Activated T-cell treated with anti-CD3 and anti-CD28 coated beads, Interleukin-2, amount 50 U/mL, for 1 hour (primary cell): ENCODE results near the gene SPACA9.

Source experiments
- DNase-seq: peaks from one replicate; pipeline ENCODE4 v3.0.0-alpha.2; 2020

The SPACA9 gene

DNA sequence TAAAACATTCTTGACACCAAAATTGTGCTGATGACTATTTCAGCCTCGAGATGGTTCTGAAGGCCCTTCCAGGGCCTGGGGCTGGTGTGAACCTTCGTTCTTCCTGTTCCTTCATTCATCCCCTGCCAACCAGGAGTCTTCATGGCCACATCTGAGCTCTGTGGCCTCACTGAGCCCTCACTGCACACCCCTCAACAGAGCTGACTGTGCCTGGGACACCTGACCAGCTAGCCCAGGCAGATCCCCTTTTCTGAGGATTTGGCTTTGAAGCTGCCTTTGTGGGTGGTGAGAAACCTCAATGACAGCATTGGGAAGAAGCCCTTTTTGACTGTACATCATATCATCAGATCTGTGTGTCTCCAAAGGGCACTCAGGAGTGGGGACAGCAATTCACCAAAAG, 14.4 kb upstream of the SPACA9 start:
- DNase-seq: no peak

DNA sequence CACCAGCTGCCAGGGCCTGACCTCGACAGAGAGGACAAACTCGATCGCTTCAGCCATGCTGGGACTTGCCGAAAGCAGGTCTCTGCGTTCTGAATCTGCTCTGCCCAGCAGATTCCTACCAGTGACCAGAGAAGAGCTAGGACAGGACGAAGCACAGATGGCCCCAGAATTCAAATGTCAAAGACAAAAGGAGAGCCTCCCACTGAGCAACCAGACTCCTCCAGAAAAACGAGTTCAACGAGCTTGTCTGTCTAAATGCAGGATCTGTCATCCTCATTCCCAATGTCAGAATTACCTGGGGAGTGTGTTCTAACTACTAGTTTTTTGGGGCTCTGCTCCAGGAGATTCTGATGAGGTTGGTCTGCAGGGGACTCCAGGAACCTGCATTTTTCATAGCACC, 14.0 kb upstream of the SPACA9 start:
- DNase-seq: no peak

DNA sequence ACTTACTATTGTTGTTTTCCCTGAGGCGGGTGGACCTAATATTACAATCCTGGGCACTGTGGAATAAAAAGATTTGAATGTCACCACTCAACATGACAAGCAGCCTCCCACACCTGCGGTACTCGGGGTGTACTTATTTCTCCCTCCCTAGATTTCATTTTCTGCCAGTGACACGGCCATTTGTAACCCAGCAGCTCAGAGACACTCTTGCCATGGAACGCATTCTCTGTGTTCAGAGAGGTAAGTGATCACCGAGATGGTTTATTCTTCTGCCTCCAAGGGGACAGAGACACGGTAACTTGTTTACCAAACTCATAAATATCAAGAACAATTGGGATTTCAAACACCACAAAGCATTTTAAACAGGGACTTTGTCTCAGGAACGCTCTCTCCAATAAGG, 11.8 kb upstream of the SPACA9 start:
- DNase-seq: no peak

DNA sequence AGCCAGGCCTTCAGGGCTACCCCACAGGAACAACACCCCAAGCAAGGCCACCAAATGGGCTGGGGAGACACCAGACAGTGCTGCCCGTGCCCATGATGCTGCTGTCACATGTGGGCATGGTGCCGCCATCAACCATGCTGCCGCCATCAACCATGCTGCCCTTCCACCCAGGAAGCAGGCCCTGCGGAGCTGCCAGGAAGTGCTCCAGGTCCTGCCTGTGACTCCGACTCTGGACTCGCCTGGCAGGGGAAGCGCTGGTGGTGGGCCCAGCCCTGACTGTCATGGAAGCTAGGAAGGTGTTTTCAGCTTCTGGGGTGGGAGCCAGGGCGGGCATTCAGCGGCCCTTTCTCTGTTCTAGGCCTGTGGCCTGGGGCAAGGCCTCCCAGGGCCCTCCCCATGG, 9.4 kb upstream of the SPACA9 start:
- no peak for DNase-seq

DNA sequence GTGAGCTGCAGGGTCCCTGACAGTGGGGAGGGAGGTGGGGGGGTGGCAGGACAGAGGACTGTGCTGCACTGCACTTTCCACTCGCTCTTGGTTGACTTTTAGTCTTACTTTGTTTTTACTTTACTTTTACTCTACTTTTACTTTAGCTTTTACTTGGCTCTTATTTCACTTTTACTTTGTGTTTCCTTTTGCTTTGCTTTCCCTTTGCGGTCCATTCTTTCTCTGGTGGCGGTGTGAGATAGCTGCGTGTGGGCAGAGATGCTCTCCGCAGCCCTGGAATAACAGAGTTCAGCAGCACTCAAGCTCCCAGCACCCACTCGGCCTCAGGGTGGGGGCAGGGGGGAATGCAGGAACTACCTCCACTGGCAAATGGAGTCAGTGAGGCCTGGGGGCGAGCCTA, 5.3 kb upstream of the SPACA9 start:
- DNase-seq: no peak

DNA sequence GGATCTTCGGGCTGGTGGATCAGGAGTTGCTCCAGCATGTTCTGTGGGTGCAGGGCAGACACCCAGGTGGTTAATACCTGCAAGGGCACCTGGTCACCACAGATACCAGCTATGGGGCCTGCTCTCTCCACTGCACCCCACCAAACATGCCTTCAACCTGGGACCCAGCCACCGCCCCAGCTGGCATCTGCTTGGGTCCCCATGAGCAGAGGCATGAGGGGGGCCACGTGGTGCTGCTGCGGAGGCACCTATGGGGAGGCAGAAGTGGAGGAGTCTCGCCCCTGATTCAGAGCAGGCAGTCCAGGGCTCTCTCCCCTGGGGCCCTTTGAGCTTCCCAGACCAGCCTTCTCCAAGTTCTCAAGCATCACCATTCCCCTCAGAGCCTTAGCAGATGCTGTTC, 3.5 kb upstream of the SPACA9 start:
- no peak for DNase-seq

DNA sequence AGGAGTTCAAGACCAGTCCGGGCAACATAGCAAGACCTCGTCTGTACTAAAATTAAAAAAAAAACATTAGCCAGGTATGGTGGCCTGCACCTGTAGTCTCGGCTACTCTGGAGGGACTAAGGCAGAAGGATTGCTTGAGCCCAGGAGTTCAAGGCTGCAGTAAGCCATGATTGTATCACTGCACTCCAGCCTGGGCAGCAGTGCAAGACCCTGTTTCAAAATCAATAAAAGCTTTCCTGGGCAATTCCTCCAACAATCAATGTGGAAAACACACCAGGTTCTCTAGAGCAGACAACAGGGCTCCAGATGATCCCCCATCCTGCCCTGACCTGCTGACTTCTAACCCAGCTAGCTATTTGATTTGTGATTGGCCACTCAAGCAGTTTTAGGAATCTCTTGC, 1.8 kb upstream of the SPACA9 start:
- no peak for DNase-seq

DNA sequence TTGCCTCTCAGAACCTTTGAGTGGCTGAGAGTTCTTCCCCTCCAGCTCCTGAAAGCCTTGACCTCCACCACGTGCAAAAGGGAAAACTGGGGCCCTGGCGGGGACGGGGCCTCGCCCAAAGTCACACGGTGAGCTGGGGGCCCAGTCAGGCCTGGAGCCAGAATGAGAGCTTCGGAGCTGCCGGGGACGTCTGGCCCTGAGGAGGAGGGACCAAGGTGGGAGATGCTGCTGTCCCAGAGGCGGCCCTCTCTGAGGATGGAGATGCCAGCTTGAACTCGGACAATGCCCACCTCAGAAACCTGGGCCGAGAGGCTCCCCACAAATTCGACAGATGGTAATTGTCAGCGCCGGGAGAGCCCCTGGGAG, 1.3 kb upstream of the SPACA9 start:
- DNase-seq: no peak

DNA sequence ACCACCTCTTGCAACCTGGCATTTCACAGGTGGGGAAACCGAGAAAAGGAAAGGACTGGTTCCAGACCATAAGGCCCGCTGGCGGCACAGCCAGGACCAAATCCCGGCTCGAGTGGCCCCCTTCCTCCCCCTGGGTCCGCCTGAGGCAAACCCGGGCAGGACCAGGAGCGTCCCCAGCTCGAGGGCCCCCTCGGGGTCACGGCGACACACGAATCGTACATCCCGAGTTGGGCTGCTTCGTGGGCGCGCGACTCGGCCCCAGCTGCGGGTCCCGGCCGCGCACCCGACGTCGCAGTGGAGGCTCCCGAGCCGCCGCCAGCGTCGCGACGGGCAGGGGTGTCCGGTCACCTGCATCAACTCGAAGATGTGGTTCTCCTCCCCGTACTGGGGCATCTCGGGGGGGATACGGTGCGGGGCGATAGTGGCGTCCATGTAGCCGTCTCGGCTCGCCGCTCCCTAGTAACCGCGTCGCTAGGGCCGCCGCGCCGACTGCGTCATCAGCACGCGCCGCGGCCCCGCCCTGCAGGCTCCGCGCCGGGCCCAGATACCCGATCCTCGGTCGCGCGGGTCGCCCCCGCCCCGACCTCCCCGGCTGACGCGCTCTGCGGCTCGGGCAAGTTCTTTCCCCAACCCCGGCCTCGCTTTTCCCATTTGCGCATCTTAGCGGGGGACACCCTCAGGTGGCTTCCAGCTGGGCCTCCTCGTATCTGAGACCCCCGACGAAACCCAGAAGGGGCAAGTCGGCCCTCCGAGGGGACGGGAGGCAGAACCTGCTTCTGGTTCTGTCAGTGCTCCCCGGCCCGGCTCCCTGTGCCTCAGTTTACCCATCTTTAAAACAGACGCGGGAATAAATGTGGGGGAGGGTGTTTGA, 639 bp upstream of the SPACA9 start, which contains the start of gene AK8:
AK8 (minus strand) TSS at position 461 of the 871 bp plus-strand sequence; CDS start at position 432, 29 bp downstream.
- DNase-seq: peak; percentile 84

DNA sequence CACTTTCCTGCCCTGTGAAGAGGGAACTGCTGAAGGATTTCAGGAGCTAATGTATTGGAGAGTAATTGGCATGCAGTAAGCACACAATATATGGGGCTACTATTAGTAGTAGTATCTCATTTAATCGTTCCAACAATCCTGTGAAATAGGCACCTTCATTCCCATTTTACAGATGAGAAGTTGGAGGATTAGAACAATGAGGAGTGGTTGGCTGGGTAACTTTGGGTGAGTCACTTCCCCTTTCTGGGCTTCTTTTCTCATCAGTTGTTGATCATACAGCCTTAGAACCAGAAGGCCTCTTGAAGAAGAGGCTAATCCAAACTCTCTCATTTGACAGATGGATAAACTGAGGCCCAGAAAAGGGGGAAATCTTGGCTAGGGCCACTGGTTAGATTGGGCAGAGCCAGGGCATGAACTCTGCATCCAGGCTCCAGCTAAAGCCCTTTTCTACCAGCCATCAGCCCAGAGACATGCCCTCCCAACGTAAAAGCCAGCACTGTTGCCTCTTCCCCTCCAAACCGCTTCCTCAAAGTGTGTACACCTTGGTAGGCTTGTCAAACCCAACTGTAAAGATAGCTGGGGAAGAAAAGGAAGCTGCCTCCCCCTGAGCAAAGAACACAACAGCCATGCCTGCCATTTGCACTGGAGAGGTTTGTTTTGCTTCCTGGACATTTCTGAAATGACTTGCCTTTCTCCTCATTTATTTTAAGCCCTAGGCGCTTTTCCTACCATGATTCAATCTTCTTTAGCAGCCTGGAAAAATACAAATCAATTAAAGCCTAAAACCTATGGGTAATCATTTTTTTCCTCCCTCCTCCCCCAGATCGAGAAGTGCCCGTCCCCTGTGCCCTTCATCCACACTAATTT, 992 bp downstream of the SPACA9 start:
- no peak for DNase-seq

DNA sequence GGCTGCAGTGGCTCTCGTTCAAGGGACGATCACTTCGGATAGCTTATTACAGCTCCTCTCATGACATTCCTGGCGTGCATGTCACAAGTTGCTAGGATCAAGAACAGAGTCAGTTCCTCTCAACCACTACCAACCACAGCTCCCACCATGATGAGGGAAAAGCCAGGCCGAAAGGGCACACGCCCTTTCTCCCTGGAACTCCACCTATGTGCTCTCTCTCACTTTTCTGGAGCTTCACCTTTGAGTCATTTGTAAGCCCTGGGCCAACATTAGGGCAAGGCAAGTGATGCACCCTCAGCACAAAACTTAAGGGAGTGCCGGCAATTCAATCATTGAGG, 1.6 kb downstream of the SPACA9 start:
- DNase-seq: no peak

DNA sequence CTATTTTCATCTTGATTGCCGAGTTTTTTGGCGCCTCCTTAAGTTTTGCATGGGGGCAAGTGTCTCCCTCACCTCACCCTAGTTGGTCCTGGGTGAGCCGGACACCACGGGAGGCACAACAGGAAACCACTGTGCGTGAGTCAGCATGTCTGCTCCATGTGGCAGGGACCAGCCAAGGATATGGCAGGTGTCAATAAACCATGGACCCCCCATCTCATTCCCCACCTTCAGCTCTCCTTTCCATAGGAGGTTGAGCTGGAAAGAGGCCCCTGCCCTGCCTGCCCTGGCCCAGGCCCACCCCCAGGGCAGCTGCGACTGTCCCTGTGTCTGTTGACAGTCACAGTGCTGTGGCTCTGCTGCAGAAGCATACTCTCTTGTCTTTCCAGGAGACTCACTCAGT, 3.1 kb downstream of the SPACA9 start:
- DNase-seq: no peak

DNA sequence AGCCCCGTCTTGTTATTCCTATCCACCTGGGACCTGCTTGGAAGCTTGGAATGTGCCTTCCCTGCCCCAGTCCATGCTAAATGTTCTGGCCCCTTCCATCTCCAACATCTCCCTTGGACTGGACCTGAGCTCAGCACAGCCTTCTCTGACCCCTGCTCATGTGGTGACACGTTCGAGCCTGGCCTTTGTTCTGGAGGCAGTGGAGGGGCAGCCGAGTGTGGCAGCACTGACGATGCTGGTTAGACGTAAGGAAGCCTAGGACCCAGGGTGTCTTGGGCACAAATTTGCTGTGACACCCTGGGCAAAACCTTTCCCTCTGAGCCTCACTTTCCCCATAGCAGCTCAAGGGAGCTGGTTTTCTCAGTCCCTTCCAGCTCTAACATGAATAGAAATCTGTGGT, 3.9 kb downstream of the SPACA9 start:
- DNase-seq: no peak

DNA sequence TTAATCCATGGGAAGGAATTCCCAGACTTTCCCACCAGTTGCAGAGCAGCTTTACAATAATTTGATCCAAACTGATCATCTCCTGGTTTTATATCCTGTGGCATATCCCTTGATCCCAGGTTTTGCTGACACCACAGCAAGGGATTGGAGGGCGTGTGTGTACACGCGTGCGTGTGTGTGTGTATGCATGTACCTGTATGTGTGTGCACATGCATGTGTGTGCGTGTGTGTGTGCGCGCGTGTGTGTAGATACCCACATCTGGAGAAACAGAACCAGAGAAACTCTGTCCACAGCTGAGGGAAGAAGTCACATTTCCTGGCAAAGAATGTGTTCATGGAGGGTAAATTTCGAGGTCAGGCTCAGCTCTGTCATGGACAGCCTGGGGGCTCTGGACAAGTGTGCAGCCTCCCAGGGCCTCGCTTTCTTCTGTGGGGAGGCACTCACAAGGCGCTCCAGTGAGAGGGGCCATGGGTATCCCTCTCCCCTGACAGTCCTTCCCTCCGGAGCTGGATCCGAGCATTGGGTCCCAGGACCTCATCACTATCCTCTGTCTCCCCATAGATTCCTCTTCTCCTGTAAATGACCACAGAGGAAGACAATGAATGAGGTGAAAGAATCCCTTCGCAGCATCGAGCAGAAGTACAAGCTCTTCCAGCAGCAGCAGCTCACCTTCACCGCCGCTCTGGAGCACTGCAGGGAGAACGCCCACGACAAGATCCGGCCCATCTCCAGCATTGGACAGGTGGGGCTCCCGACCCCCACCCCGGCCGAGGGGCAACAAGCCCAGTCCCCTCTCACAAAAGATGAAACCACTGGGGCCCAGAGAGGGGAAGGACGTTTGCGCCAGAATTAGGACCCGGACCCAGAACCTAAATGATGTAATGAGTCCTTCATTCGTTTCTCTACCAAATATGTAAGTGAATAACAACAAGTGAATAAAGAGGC, 4.9 kb downstream of the SPACA9 start:
- no peak for DNase-seq

DNA sequence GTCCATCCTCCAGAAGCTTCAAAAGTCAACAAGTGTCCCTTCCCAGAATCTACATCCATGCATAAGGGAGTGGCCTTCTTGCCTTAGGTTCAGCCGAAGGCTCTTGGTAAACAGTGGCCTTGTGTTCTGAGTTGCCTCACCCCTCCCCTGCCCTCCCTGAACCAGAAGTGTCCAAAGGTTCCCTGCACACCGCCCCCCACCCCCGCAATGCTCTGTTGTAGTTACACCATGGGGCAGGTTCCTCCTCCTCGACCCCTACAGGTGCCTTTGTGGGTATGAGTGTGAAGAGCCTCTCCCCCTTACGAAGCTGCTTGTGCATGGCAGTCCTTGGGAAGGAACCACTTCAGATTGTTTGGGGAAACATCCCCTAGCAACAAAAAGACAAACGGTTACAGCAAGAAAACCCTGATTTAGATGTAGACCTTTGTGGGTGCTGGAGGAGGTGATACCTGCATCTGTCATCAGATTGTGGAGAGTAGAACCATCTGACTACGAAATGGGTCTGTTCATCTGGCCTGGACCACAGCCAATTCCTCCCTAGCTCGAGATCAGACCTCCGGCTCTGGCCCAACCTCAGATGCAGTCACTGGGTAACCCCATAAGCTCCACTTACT, 7.1 kb downstream of the SPACA9 start:
- no peak for DNase-seq

DNA sequence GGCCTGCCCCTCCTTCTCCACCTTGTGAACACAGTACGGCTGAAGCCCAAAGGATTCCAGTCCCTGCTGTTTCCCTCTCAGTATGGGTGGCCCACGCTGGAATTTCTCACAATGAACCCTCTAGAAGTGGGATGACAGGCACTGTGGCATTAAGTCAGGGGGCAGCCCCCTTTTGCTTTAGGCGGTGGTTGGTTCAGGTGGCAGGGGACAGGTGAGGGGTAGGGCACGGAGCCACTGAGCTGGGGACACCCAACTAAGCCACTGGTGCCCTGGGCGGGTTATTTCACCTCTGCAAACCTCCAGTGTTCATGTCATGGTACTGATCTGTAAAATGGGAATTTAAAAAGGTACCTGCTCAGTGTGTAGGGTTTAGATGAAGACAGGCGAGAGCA, 7.6 kb downstream of the SPACA9 start:
- DNase-seq: no peak

DNA sequence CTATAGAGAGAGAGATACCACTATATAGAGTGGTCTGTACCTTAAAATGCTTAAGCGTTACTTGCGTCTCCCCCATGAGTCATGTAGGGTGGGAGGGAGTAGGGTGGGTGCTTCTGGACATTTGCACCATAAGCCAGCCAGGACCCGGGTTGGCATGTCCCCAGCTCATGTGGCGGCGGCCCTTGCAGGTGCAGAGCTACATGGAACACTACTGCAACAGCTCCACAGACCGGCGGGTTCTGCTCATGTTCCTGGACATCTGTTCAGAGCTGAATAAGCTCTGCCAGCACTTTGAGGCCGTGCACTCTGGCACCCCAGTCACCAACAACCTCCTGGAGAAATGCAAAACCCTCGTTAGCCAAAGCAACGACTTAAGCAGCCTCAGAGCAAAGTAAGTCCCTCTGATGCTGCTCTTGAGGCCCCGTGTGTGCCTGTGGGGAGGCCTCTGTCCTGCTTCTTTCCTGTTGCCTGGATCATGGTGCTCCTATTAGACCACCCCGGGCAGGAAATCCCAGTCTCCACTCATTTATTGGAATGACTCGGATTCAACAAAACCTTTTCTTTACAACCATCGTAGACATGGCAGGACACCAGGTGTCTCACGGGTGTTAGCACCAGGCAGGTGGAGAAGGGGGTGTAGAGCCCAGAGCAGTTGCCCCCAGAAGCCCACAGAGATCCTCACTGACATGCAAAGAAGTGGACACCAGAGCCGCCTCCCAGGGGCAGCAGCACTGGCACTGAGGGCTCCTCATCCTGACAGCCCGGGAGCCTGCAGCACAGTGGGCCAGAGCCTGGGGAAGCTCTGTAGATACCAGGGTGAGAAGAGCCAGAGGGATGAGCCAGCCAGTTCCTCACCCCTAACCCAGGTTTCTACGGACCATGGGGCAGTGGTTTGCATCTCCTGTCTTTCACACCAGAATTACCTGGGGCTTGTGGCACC, 8.8 kb downstream of the SPACA9 start:
- no peak for DNase-seq

DNA sequence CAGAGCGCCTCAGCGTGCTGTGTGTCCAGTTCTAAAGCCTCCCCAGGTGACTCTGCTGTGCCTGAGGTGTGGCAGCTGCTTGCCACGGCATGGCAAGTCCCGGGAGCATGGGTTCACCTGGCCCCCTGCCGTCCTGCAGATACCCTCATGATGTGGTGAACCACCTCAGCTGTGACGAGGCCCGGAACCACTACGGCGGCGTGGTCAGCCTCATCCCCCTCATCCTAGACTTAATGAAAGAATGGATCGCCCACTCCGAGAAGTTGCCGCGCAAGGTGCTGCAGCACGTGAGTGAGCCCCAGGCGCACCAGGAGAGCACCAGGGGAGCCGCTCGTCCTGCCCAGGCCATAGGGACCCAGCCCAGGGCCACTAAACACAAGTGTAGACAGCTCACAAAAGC, 9.5 kb downstream of the SPACA9 start:
- no peak for DNase-seq

DNA sequence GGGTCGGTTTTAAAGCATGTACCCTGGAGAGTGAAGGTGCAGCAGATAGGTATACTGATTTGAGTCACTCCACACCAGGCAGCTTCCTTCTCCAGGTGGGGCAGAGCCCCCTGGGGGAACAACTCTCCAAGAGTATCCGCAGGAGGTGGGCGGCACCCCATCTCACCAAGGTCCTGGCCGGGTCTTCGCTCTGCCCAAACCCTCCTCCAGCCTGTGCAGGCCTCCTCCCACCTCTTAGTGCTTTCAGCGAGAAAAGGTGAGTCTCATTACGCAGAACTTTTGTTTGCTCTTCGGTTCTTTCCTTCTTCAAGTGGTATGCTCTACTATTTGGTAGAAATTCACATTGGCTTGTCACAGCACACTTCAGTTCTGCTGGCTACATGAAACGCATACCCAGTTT, 13.7 kb downstream of the SPACA9 start:
- DNase-seq: no peak

DNA sequence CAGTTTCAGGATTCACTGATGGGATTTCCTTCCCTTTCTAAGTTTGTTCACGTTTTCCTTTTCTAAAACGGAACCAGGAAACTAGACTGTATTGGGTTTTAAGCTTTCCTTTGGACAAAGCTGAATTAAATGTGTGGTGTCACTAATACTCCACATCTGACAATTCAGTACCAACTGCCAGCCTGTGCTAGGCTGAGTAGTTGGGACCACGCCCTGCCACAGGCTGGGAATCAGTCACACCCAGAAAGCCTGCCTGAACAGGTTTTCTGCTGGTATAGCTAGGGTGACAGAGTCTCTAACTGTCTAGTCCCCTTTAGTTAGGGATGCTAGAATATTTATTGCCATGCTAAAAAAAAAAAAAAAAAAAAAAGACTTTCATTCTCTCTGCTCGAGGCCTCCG, 15.6 kb downstream of the SPACA9 start:
- DNase-seq: no peak
